ENCODE measurements around the gene ZNF641.

ZNF641 gene

DNA sequence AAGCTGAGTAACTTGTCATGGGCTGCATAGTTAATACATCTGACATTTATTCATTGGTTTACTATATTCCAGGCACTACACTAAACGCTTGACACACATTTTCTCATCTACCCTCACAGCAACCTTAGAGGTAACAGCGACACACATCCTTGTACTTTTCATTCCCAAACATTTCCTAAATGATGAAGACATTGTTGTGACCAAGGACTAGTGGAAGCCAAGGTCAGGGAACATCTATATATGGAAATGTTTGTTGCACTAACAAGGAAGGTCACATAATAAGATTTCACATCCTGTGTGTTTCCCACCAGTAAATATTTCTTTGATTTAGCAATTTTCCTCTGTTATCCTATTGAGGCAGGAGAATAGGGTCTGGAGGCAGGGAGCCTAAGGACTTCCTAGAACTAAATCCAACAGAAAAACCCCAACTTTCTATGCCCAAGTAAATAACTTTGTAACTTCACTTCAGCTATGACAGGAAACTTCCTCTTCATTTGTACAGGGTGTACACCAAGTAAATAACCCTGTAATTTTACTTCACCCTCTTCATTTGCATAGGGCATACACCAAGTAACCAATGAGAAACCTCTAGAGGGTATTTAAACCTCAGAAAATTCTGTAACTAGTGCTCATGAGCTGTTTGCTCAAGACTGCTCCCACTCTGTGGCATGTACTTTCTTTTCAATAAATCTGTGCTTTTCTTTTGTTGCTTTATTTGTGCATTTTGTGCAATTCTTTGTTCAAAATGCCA lies 48.4 kb downstream of the ZNF641 start:
- no peaks in the 10 kb centered on the region for H3K27me3 ChIP-seq (replicated peaks; ENCODE audit: control insufficient read depth, insufficient read depth, low read length)
- no peak for DNase-seq (ENCODE audit: extremely low read depth, insufficient read length)
- no peaks in the 10 kb centered on the region for H3K36me3 ChIP-seq (ENCODE audit: control insufficient read depth, insufficient read depth, low read length)
- TF ChIP-seq, protein P1, sequence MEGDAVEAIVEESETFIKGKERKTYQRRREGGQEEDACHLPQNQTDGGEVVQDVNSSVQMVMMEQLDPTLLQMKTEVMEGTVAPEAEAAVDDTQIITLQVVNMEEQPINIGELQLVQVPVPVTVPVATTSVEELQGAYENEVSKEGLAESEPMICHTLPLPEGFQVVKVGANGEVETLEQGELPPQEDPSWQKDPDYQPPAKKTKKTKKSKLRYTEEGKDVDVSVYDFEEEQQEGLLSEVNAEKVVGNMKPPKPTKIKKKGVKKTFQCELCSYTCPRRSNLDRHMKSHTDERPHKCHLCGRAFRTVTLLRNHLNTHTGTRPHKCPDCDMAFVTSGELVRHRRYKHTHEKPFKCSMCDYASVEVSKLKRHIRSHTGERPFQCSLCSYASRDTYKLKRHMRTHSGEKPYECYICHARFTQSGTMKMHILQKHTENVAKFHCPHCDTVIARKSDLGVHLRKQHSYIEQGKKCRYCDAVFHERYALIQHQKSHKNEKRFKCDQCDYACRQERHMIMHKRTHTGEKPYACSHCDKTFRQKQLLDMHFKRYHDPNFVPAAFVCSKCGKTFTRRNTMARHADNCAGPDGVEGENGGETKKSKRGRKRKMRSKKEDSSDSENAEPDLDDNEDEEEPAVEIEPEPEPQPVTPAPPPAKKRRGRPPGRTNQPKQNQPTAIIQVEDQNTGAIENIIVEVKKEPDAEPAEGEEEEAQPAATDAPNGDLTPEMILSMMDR (IDR thresholded peaks at IDR 0.05; ENCODE audit: insufficient read depth, low read length, poor library complexity, severe bottlenecking): no peak
- H3K4me3 ChIP-seq (replicated peaks; ENCODE audit: low read depth, low read length): no peak overlapping the region

DNA sequence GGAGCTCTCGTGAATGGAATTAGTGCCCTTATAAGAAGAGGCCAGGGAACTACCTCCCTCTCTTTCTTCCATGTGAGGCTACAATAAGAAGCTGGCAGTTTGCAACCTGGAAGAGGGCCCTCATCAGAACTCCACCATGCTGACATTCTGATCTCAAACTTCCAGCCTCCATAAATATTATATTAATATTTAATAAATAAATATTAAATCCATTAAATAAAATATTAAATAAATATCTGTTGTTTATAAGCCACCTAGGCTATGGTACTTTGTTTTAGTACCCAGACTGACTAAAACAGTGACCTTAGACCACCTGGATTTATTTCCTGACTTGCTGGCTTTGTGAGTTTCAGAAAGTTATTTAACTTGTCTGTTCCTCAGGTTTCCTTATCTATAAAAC lies 49.9 kb downstream of the ZNF641 start:
- DNase-seq (ENCODE audit: extremely low read depth, insufficient read length): no peak
- Histone ChIP-seq H3K4me3 (replicated peaks; ENCODE audit: low read depth, low read length) (no peak overlapping the region), H3K27me3 (replicated peaks; ENCODE audit: control insufficient read depth, insufficient read depth, low read length) (no peaks in the 10 kb centered on the region), H3K36me3 (ENCODE audit: control insufficient read depth, insufficient read depth, low read length) (no peaks in the 10 kb centered on the region)
- TF ChIP-seq, protein P1 (IDR thresholded peaks at IDR 0.05; ENCODE audit: insufficient read depth, low read length, poor library complexity, severe bottlenecking): no peak

DNA sequence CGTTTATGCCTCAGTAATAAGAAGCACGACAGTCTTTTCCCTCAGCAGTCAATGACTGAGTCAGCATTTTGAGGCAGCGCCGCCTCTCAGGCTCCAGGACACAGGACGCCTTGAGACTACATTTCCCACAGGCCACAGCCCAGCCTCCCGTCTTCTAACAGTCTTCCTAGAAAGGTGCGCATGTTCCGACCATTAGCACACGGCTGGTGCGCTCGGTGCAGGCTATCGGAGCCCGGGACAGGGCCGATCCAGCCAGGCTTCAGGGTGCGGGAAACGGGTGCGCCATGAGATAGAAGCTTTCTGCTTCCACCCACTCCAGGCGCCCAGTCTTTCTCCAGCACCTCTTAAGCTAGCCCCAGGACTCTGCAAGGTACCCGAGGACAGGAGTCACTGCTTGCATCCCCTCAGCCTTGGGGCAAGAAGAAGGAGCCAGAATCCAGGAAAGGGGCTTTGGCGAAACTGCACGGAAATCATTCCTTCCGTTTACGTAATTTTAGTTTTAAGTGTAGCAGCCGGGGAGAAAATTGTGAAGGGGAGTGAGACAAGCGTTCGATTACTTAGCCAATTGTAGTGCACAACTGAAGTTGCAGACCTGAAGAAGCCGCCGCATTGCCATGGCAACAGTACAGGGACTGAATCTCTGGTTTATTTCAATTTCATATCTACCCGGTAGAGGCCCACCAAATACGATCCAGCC lies 54.0 kb downstream of the ZNF641 start:
- Histone ChIP-seq H3K36me3 (ENCODE audit: control insufficient read depth, insufficient read depth, low read length) (no peaks in the 10 kb centered on the region), H3K4me3 (replicated peaks; ENCODE audit: low read depth, low read length) (no peak overlapping the region), H3K27me3 (replicated peaks; ENCODE audit: control insufficient read depth, insufficient read depth, low read length) (no peaks in the 10 kb centered on the region)
- TF ChIP-seq, protein P1 (IDR thresholded peaks at IDR 0.05; ENCODE audit: insufficient read depth, low read length, poor library complexity, severe bottlenecking): no peak
- DNase-seq (ENCODE audit: extremely low read depth, insufficient read length): peak; percentile 13

DNA sequence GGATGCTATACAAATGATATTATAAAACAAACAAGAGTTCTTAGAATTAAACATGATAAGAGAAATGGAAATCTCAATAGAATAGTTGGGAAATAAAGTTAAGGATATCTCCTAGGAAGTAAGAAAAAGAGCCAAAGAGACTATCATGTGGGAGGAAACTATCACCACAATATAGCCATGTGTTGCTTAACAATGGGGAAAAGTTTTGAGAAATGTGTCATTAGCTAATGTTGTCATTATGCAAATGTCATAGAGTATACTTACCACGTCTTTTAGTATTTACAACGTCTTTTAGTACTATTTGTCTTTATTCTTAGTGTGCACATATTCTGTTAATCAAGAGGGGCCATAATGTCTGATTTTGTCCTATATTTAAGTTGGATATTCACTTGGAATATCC lies 58.7 kb downstream of the ZNF641 start:
- TF ChIP-seq, protein P1 (IDR thresholded peaks at IDR 0.05; ENCODE audit: insufficient read depth, low read length, poor library complexity, severe bottlenecking): no peak
- Histone ChIP-seq H3K27me3 (replicated peaks; ENCODE audit: control insufficient read depth, insufficient read depth, low read length) (no peaks in the 10 kb centered on the region), H3K36me3 (ENCODE audit: control insufficient read depth, insufficient read depth, low read length) (no peaks in the 10 kb centered on the region), H3K4me3 (replicated peaks; ENCODE audit: low read depth, low read length) (no peak overlapping the region)
- no peak for DNase-seq (ENCODE audit: extremely low read depth, insufficient read length)

DNA sequence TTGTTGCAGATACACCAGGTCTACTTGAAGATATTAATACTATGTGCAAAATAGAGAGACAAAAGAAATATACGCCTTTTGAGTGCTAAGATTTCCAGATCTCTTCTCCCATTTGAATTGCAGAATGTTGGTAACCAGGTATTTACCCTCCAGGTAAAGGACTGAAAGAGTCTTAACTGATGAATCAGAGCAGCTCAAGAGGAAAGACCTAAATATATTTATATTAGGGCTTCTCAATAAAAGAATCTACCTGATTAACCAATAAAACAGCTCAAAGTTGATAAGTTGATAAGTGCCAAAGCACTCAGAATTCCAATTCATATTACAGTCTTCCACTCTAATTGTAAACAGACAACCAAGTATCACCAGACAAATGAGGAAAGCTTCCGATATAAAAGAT lies 59.2 kb downstream of the ZNF641 start:
- no peak overlapping the region for H3K4me3 ChIP-seq (replicated peaks; ENCODE audit: low read depth, low read length)
- TF ChIP-seq, protein P1 (IDR thresholded peaks at IDR 0.05; ENCODE audit: insufficient read depth, low read length, poor library complexity, severe bottlenecking): no peak
- no peaks in the 10 kb centered on the region for H3K27me3 ChIP-seq (replicated peaks; ENCODE audit: control insufficient read depth, insufficient read depth, low read length)
- no peaks in the 10 kb centered on the region for H3K36me3 ChIP-seq (ENCODE audit: control insufficient read depth, insufficient read depth, low read length)
- no peak for DNase-seq (ENCODE audit: extremely low read depth, insufficient read length)

All from GM06990 (cell line).